ENCODE data around the gene ZBTB17.

GRCh38 chr1:15998929-15999328, 23.0 kb upstream of the ZBTB17 start:
- no peak for TF ChIP-seq POLR2A (IDR thresholded peaks at IDR 0.05; ENCODE audit: low read depth, low read length)
- no peak for TF ChIP-seq POLR2AphosphoS5 (IDR thresholded peaks at IDR 0.05; ENCODE audit: low read depth, low read length)
- TF ChIP-seq TAF1 (IDR thresholded peaks at IDR 0.05; ENCODE audit: borderline replicate concordance, low read depth, low read length): no peak
